HG03520 (cell line): ENCODE measurements around the gene STK10.

Source experiments
- ATAC-seq: cut with Tn5 transposase; IDR thresholded peaks from one replicate; pipeline ENCODE4 v1.9.1; 2021; ENCODE audit warnings: mild to moderate bottlenecking, moderate library complexity; ENCODE audit not compliant: unreplicated experiment

The STK10 gene

GRCh38 chr5:172093965-172094364 is 94.1 kb downstream of the STK10 start:
- no peak for ATAC-seq

GRCh38 chr5:172093559-172093958 is 94.5 kb downstream of the STK10 start:
- ATAC-seq, result no peak

- ATAC-seq, result no peak
These were observed 95.9 kb downstream of the STK10 start for GRCh38 chr5:172091956-172092732.

- ATAC-seq, result no peak
These were observed 97.0 kb downstream of the STK10 start for GRCh38 chr5:172090976-172091547.

- no peak for ATAC-seq
These were observed 98.5 kb downstream of the STK10 start for GRCh38 chr5:172089298-172090117.

- ATAC-seq, result no peak
These were observed 99.2 kb downstream of the STK10 start for GRCh38 chr5:172088801-172089200.

- ATAC-seq, result no peak
These were observed 101.6 kb downstream of the STK10 start for GRCh38 chr5:172086194-172086975.

- ATAC-seq, result no peak
These were observed 102.3 kb downstream of the STK10 start for GRCh38 chr5:172085738-172086137.

- ATAC-seq, result no peak
These were observed 105.8 kb downstream of the STK10 start for GRCh38 chr5:172082180-172082579.

- no peak for ATAC-seq
These were observed 108.1 kb downstream of the STK10 start for GRCh38 chr5:172079876-172080275.

- no peak for ATAC-seq
These were observed 109.2 kb downstream of the STK10 start for GRCh38 chr5:172078726-172079345.

GRCh38 chr5:172077664-172078425 is 110.2 kb downstream of the STK10 start:
- no peak for ATAC-seq

- ATAC-seq, result no peak
These were observed 111.2 kb downstream of the STK10 start for GRCh38 chr5:172076761-172077244.

GRCh38 chr5:172075656-172076055 is 112.4 kb downstream of the STK10 start:
- ATAC-seq, result no peak

GRCh38 chr5:172074896-172075295 is 113.1 kb downstream of the STK10 start:
- ATAC-seq, result no peak

- ATAC-seq, result no peak
These were observed 116.6 kb downstream of the STK10 start for GRCh38 chr5:172071309-172071875.

GRCh38 chr5:172065431-172066065 is 122.5 kb downstream of the STK10 start:
- no peak for ATAC-seq

- no peak for ATAC-seq
These were observed 123.3 kb downstream of the STK10 start for GRCh38 chr5:172064766-172065165.

- no peak for ATAC-seq
These were observed 123.7 kb downstream of the STK10 start for GRCh38 chr5:172064358-172064757.
